HG03045 (cell line): ENCODE results near the gene ADARB2.

Experiments used
- ATAC-seq: cut with Tn5 transposase; IDR thresholded peaks from one replicate; pipeline ENCODE4 v1.9.1; 2021; ENCODE audit warnings: mild to moderate bottlenecking, moderate library complexity; ENCODE audit not compliant: unreplicated experiment

The ADARB2 gene

DNA sequence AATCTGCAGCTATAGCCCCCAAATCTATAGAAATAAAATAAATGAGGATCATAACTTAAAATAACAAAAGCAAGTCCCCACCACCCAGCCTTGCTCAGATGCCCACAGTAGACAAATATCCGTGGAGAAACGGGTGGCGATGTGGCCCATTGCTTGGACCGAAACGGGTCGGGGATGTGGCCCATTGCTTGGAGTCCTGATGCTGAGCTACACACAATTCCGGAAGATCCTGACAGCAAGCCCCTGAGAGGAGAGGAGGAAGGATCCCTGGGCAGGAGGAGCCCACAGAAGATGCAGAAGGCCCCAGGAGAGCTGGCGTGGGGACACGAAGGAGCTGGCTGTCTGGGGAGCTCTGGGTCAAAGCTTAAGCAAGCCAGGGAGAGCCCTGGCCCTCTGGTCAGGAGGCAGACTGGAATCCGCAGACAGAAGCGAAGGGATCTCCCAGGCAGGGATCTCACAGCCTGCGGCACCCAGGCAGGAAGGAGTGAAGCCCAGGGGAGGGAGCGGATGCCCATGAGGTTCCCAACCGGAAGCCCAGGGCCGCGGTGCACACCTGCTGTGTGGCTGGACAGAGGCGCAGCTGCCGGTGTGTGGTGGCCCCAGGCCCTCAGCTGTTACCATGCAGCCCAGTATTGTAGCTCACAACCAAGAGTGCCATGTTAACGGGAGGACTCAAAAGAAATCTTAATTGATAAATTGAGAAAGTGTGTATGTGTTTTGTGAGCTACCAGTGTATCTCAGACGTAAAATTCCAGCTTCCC, 138.8 kb downstream of the ADARB2 start:
- no peak for ATAC-seq

GRCh38 chr10:1597370-1598146, 139.8 kb downstream of the ADARB2 start:
- ATAC-seq, result no peak

DNA sequence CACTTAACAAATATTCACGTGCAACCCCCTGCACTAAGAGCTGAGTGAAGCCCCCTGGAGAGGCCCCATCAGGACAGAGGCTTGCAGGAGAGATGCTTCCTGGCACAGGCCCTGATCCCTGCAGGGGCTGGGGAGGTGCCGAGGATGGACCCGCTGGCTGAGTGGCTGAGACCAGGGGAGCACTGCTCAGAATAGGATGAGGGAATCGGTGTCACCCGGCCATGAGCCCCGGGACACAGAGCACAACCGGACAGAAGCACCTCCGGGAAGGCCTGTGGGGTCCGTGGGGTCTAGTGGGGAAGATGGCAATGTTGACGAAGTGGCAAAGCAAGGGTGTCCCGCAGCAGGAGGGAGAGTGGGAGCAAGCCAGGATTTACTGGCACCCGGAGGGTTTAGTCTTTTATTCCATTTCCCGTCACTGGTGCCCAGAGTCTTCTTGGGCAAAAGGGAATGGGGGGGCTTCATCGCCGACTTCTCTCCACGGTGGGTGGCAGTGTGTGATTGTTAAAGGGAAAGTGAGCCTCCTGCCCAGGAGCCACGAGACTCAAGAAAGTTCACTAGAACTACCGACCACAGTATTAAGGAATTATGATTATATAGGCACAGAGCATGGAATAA, 140.7 kb downstream of the ADARB2 start:
- no peak for ATAC-seq

GRCh38 chr10:1595726-1596125, 141.6 kb downstream of the ADARB2 start:
- no peak for ATAC-seq

- no peak for ATAC-seq
These were observed 142.1 kb downstream of the ADARB2 start for GRCh38 chr10:1595242-1595600.

GRCh38 chr10:1594372-1595241, 142.7 kb downstream of the ADARB2 start:
- no peak for ATAC-seq

- no peak for ATAC-seq
These were observed 145.6 kb downstream of the ADARB2 start for GRCh38 chr10:1591742-1592141.

DNA sequence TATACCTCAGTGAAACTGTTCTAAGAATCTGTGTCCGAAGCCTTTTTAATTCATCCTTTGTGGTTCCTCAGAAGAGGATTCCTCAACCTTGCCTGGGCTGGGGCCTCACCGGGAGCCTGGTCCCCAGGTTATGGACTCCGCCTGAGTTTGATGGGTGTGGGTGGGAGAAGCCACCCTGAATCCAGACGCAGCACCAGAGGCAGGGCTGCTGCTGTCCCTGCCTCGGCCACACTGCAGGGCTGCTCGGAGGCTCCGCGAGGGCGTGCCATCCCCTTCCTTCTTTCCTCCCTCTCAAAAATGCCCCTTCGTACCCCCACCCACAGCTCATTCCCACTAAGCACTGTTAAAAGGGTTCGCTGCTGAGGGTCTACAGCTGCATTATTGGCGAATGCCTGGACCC, 146.3 kb downstream of the ADARB2 start:
- no peak for ATAC-seq

GRCh38 chr10:1589257-1589656, 148.1 kb downstream of the ADARB2 start:
- ATAC-seq, result no peak

DNA sequence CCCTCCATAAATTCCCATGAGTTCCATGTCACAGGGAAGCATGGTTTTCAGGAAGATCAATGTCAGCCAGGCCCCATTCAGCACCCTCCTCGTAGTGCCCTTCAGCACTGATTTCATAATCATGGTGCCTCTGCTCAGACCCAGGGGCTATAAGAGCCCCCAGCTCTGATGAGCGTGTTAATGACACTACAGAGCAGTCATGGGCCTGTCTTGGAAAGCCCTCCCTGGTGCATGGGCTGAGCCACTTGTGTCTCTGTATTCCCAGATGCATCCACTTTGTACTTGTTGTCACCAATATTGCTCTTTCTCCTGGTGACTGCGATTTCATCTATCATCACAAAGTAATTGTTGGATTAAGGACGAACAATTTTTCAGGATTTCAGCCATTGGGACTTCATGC, 154.6 kb downstream of the ADARB2 start:
- ATAC-seq, result no peak

GRCh38 chr10:1581189-1581588, 156.1 kb downstream of the ADARB2 start:
- ATAC-seq, result no peak

GRCh38 chr10:1579671-1580070, 157.7 kb downstream of the ADARB2 start:
- ATAC-seq, result no peak

- ATAC-seq, result no peak
These were observed 158.2 kb downstream of the ADARB2 start for GRCh38 chr10:1579141-1579491.

DNA sequence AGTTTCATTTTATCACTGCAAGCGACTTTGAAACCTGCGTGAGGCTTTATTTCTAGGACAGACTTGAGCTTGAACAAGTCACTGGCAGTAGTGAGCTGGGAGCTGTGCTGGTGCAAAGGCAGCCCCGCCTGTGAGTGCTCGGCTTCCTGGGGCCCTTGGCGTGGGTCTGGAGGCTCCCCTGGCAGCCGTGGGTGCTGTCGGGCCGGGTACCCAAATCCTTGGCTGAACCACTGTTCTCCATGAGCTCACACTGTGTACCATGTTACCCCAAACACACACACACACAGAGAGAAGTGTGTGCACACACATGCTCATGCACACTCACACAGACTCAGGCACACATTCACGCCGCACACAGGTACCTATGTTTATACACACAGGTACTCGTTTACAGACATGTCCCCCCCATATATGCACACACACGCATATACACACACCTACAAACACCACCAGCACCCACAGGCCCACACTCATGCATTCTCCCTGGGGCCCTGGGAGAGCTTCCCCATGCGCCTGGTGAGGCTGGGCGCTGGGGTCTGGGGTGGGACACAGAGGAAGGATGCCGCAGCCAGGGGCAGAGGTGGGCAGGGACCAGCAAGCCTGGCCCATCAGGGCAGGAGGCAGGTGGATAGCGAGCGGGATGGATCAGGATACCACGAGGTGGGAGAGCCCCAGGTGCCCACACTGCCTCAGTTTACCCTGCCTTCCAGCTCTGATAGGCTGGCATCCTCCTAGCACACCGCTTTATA, 158.8 kb downstream of the ADARB2 start:
- no peak for ATAC-seq

DNA sequence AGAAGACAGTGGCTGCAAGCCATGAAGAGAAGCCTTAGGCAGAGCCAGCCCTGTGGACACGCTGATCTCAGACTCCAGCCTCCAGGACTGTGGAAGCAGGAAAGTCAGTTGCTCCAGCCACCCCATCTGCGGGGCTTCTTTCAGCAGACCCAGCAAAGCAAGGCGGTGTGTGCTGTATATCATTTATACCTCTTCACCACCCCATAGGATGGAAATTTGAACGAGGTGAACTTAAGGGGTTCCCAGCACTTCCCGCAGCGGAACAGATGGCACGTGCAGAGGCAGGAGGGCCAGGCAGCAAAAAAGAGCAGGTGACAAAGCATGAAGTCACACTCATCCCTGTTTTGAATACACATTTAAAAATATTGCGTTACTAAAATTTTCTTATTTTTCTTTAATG, 159.4 kb downstream of the ADARB2 start:
- no peak for ATAC-seq

DNA sequence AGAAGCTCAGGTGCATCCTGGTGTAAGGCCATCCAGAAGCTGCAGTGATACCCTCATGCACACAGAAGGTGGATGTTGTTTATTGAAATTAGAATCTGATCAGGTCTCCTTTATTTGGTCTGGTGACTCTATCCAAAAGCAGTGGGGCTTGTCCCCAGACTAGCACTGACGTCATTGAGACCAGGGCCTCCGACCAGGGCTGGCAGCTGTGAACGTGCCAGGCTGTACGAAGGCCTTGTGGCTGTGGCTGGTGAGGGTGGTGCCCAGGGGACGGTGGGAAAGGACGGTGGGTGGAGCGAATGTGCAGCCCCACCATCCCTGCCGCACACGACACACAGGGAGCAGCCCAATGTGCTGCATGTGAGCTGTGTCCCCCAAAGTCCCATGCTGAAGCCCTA, 160.0 kb downstream of the ADARB2 start:
- no peak for ATAC-seq

GRCh38 chr10:1576467-1577372, 160.6 kb downstream of the ADARB2 start:
- no peak for ATAC-seq

DNA sequence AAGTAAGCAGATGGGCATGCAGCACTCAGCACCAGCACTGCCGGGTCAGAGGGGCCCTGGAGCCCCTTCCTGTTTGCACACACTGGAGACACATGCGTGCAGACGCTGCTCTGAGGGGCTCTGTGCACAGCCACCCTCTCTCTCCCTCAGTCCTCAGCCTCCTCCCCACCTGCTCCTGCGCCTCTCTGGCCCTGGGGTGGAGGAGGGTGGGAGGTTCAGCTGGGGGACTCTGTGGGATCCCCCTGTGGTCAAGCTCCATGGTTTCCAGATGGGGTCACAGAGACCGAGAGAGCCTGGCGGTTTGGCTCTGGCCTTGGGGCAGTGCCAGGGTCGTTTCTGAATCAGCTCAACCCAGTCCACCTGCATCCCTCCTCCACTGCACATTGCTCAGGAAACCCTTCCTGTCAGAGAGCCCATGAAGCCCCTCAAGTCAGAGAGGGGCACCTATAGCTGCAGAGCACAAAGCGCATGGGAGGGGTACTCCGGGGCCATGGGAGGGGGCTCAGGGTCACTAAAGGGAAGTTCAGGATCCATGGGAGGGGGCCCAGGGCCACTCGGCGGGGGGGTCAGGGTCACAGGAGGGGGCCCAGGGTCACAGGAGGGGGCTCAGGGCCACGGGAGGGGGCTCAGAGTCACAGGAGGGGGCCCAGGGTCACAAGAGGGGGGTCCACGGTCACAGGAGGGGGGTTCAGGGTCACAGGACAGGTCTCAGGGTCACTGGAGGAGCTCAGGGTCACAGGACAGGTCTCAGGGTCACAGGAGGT, 161.7 kb downstream of the ADARB2 start:
- ATAC-seq, result no peak

- no peak for ATAC-seq
These were observed 162.6 kb downstream of the ADARB2 start for GRCh38 chr10:1574719-1575118.
